Adrenal gland (tissue), 12 donors: ENCODE results near the gene LMF1. TPM values are rescaled to one million over a fixed set of nuclear protein-coding genes. Genes with fewer than 3 reads are reported as not detected.

Experiments
- DNase-seq, 7 donors: peaks; one replicate each; pipeline ENCODE4 v3.0.0-alpha.2; 2019 to 2020
- H3K27ac ChIP-seq, 5 donors: fragments of 200-600 bp; sonication (generic) in 4 of 5; 1 replicate in 3 of 5; 2 replicates in 2 of 5; pipeline versions ENCODE4 v1.5.1 to v1.8.0; 2016 to 2020; ENCODE audit warnings: mild to moderate bottlenecking in 1 of 5
- H3K27me3 ChIP-seq: fragments of 200-600 bp; 2 replicates; pipeline ENCODE4 v1.8.0; 2021
- H3K36me3 ChIP-seq, 2 donors: fragments of 200-600 bp; replicated peaks in 1 of 2; 1 replicate in 1 of 2; 2 replicates in 1 of 2; pipeline versions ENCODE4 v1.5.1 to v1.8.0; 2018 to 2022
- H3K4me1 ChIP-seq, 2 donors: fragments of 200-600 bp; replicated peaks in 1 of 2; 1 replicate in 1 of 2; 2 replicates in 1 of 2; pipeline versions ENCODE4 v1.5.1 to v1.8.0; 2018 to 2021
- H3K4me3 ChIP-seq, 4 donors: fragments of 200-600 bp; sonication (generic) in 3 of 4; one replicate each; pipeline ENCODE4 v1.5.1; 2016 to 2018
- H3K9me3 ChIP-seq, 3 donors: fragments of 200-600 bp; sonication (generic) in 1 of 3; replicated peaks in 1 of 3; 1 replicate in 2 of 3; 2 replicates in 1 of 3; pipeline versions ENCODE4 v1.5.1 to v1.8.0; 2016 to 2021
- CTCF ChIP-seq, 6 experiments: fragments of 450-650 bp in 4 of 6; fragments of 200-600 bp in 2 of 6; sonication (generic) in 1 of 6; IDR thresholded peaks; 1 replicate in 5 of 6; 2 replicates in 1 of 6; pipeline versions ENCODE4 v1.5.1 to v1.8.0; 2016 to 2021; ENCODE audit warnings: antibody characterized with exemption in 6 of 6, mild to moderate bottlenecking in 2 of 6, moderate library complexity in 1 of 6
- POLR2A ChIP-seq, 2 donors: fragments of 450-650 bp; IDR thresholded peaks; one replicate each; pipeline ENCODE4 v1.6.1; 2017; ENCODE audit warnings: antibody characterized with exemption in 2 of 2, mild to moderate bottlenecking in 2 of 2, moderate library complexity in 1 of 2
- WGBS, 4 donors: extraction: QIAGEN DNeasy Blood & Tissue Kit in 2 of 4; methylation state at CpG; one replicate each; pipeline versions ENCODE4 v1.1.5 to v1.1.7; 2013 to 2017; 5-methylcytosine and 5-hydroxymethylcytosine counted together
- intact Hi-C, 2 donors: fragments of 100-400 bp; cut with DNase I; formaldehyde crosslinking; loops; one replicate each; pipeline versions ENCODE4 v1.14.1 to v1.15.0; 2022 to 2023
- polyA plus RNA-seq, 3 donors: library from polyadenylated mRNA; stranded (reverse); fragments of 200-250 nt in 2 of 3; fragments of 350-450 nt in 1 of 3; fragmentation: Illumina TruSeq in 1 of 3; extraction: RNeasy Lipid Tissue Mini Kit (QIAGEN cat#74804) in 1 of 3; gene quantifications; one replicate each; pipeline ENCODE4 v1.2.3, GENCODE V29; 2013 to 2014
- total RNA-seq, 9 donors: library from RNA; depleted of rRNA in 4 of 9; stranded (reverse); fragments of >200 nt in 4 of 9; fragments of 120-200 nt in 1 of 9; fragmentation: NEBNext Ultra II Directional in 1 of 9; extraction: Animal tissue kit (Norgen Biotek cat#: 25700) in 1 of 9; gene quantifications; one replicate each; pipeline versions ENCODE4 v1.1.0 to v1.2.4, GENCODE V29; 2013 to 2023
- donor health status: healthy with polysubstance abuse.
- donor health status: Bipolar disorder and iron deficiency.
- donor health status: DM: yes; HTN: yes; CAD: no.
- donor health status: DM: no; HTN: no; CAD: no.
- donor health status: DM: no; HTN: no; CAD: no.
- donor health status: DM: yes; HTN: yes; CAD: no.

Gene LMF1
- total and polyA plus RNA-seq, 12 donors = 10.5 to 101 (median 36.3) TPM

GRCh38 chr16:972316-973002 is 1.7 kb upstream of the LMF1 start:
- no peak overlapping the region for H3K4me3 ChIP-seq
- intact Hi-C loops = no loop called here
- no peaks in the 10 kb centered on the region for H3K36me3 ChIP-seq
- H3K9me3 ChIP-seq = no peaks in the 10 kb centered on the region
- no peaks in the 10 kb centered on the region for H3K27me3 ChIP-seq
- H3K4me1 ChIP-seq = peaks cover 14 to 24% of the 10 kb centered on the region in 2 donors
- peak in 1 of 7 donors; percentile 31 for DNase-seq
- no peak for TF ChIP-seq CTCF (IDR thresholded peaks at IDR 0.05)
- no peak for TF ChIP-seq POLR2A (IDR thresholded peaks at IDR 0.05)
- H3K27ac ChIP-seq = no peak overlapping the region
- WGBS, 4 donors = 82 to 92% (median 89%) methylated on average over 17 to 32 of the region's 32 CpGs

- Histone ChIP-seq H3K4me3 (no peak overlapping the region), H3K36me3 (no peaks in the 10 kb centered on the region), H3K4me1 (peaks cover 9 to 18% of the 10 kb centered on the region in 2 donors), H3K27ac (no peak overlapping the region), H3K27me3 (no peaks in the 10 kb centered on the region), H3K9me3 (no peaks in the 10 kb centered on the region)
- TF ChIP-seq POLR2A (IDR thresholded peaks at IDR 0.05) = no peak
- no peak for TF ChIP-seq CTCF (IDR thresholded peaks at IDR 0.05)
- no peak for DNase-seq
- 91 to 94% (median 92%) methylated on average over 8 of the region's 8 CpGs for WGBS, 4 donors
- intact Hi-C loops = no loop called here
Measured at GRCh38 chr16:971981-972315, 1.2 kb upstream of the LMF1 start.

GRCh38 chr16:971582-971905 is 760 bp upstream of the LMF1 start:
- no peaks in the 10 kb centered on the region for H3K36me3 ChIP-seq
- no peak for TF ChIP-seq POLR2A (IDR thresholded peaks at IDR 0.05)
- TF ChIP-seq CTCF (IDR thresholded peaks at IDR 0.05) = no peak
- WGBS, 4 donors = 89 to 98% (median 93%) methylated on average over 5 of the region's 5 CpGs
- H3K27ac ChIP-seq = no peak overlapping the region
- no peak overlapping the region for H3K4me3 ChIP-seq
- intact Hi-C loops = no loop called here
- no peaks in the 10 kb centered on the region for H3K9me3 ChIP-seq
- H3K27me3 ChIP-seq = no peaks in the 10 kb centered on the region
- peaks cover 9 to 15% of the 10 kb centered on the region in 2 donors for H3K4me1 ChIP-seq
- DNase-seq = no peak

- peaks cover 9 to 15% of the 10 kb centered on the region in 2 donors for H3K4me1 ChIP-seq
- no peaks in the 10 kb centered on the region for H3K27me3 ChIP-seq
- no peaks in the 10 kb centered on the region for H3K36me3 ChIP-seq
- peak overlapping the region; percentile 27 to 98 (median 66) for H3K4me3 ChIP-seq
- no peak for DNase-seq
- 0% methylated on average over 36 to 42 of the region's 42 CpGs; no CpG with 5 or more reads in 2 of the 4 donors for WGBS, 4 donors
- H3K27ac ChIP-seq = peak overlapping the region in 4 of 5 donors; percentile 59 to 85 (median 62)
- TF ChIP-seq POLR2A (IDR thresholded peaks at IDR 0.05) (no peak), CTCF (IDR thresholded peaks at IDR 0.05) (no peak)
- H3K9me3 ChIP-seq = no peaks in the 10 kb centered on the region
- intact Hi-C loops = no loop called here
Measured at GRCh38 chr16:970386-970765, 408 bp downstream of the LMF1 start.
